Epithelial cell of proximal tubule (primary cell): ENCODE results near the gene SEC24C. TPM values are rescaled to one million over a fixed set of nuclear protein-coding genes. Genes with fewer than 3 reads are reported as not detected.
"Not testable (repeated sequence)": the region's sequence is repeated elsewhere in the genome, so short reads cannot be mapped to it uniquely, and the experiment has no call there.

Experiments used
- DNase-seq: peaks from one replicate; pipeline ENCODE4 v3.0.0-alpha.2; 2011; ENCODE audit warnings: low read depth
- H3K4me3 ChIP-seq: 2 replicates; pipeline ENCODE4 v1.5.1; 2011; ENCODE audit warnings: low read depth, mild to moderate bottlenecking, low read length
- CTCF ChIP-seq: conservative IDR thresholded peaks from 2 replicates; pipeline ENCODE4 v1.5.1; 2012; ENCODE audit warnings: low read depth, mild to moderate bottlenecking, low read length
- total RNA-seq: library from RNA; depleted of rRNA; stranded (reverse); fragments of >200 nt; gene quantifications from 2 replicates; pipeline ENCODE4 v1.2.3, GENCODE V29; 2015

SEC24C gene
- total RNA-seq, 1 donor from 2014 or later, result 54.3 TPM

DNA sequence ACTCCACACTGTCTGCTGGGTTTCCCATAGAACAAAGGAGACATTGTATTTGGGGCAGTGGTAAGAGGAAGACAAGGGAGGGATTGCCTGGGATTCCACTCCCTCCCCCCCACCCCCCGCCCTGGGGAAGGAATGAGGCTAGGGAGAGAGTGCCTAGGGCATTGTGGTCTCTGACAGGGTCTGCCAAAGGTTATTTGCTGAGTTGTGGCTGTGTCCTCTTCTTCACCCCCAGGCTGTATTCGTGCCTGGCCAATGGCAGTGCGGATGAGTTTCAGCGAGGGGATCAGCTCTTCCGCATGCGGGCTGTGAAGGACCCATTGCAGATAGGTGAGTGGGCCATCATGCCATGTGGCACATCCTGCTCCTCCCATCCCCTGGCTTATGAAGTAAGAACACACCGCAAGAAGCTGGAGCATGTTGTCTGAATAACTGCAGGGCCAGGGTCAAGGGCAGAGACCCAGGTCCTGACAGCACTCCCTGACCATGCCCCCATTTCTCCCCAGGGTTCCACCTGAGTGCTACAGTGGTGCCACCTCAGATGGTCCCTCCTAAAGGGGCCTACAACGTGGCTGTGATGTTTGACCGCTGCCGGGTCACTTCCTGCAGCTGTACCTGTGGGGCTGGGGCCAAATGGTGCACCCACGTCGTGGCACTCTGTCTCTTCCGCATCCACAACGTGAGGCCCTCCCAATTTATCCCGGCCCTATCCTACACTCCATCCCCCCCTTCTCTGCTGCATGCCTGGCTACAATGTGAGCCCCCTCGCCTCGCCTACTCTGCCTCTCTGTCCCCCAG lies 44.9 kb downstream of the SEC24C start:
- H3K4me3 ChIP-seq, result no peak overlapping the region
- no peak for TF ChIP-seq CTCF
- DNase-seq, result no peak

- TF ChIP-seq CTCF, result no peak
- no peak for DNase-seq
- no peak overlapping the region for H3K4me3 ChIP-seq
Measured at GRCh38 chr10:73789659-73790055, 45.5 kb downstream of the SEC24C start.

GRCh38 chr10:73790886-73791625 lies 46.9 kb downstream of the SEC24C start:
- no peak for TF ChIP-seq CTCF
- H3K4me3 ChIP-seq, result no peak overlapping the region
- DNase-seq, result no peak

DNA sequence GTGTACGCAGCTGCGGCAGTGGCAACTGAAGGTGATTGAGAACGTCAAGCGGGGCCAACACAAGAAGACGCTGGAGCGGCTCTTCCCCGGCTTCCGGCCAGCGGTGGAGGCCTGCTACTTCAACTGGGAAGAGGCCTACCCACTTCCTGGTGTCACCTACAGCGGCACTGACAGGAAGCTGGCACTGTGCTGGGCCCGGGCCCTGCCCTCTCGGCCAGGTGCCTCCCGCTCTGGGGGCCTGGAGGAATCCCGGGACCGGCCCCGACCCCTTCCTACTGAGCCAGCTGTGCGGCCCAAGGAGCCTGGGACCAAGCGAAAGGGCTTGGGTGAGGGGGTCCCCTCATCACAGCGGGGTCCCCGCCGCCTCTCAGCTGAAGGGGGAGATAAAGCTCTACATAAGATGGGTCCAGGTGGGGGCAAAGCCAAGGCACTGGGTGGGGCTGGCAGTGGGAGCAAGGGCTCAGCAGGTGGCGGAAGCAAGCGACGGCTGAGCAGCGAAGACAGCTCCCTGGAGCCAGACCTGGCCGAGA lies 47.8 kb downstream of the SEC24C start:
- H3K4me3 ChIP-seq, result no peak overlapping the region
- TF ChIP-seq CTCF, result no peak
- DNase-seq, result no peak

DNA sequence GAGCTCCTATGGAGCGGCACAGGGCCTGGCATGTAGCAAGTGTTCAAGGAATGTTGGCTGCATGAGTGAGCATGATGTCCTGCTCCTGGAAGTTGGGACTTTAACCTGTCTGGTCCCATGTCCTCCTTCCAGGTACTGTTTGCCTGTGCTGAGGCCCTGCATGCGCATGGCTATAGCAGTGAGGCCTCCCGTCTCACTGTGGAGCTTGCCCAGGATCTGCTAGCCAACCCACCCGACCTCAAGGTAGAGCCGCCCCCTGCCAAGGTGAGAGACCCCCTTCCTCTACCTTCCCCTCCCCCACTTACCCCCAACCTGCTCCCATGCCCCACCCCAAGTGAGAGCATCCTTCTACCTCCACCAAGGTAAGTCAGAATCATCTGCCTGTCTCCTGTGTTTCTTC lies 49.3 kb downstream of the SEC24C start:
- no peak overlapping the region for H3K4me3 ChIP-seq
- no peak for TF ChIP-seq CTCF
- DNase-seq, result no peak

DNA sequence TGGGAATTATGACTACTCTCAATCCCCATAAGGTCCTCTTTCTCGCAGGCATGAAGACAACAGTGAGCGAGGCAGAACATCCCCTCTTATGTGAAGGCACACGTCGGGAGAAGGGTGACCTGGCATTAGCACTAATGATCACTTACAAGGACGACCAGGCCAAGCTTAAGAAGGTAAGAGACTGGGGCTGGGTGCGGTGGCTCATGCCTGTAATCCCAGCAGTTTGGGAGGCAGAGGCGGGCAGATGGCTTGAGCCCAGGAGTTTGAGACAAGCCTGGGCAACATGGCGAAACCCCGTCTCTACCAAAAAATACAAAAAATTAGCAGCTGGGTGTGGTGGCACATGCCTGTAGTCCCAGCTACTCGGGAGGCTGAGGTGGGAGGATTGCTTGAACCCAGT lies 51.3 kb downstream of the SEC24C start:
- DNase-seq, result not testable (repeated sequence)

GRCh38 chr10:73796035-73796434 lies 51.9 kb downstream of the SEC24C start:
- H3K4me3 ChIP-seq, DNase-seq: not testable (repeated sequence)

More for the DNA sequence above, 51.3 kb downstream of the SEC24C start:
- H3K4me3 ChIP-seq, result not testable (repeated sequence)

DNA sequence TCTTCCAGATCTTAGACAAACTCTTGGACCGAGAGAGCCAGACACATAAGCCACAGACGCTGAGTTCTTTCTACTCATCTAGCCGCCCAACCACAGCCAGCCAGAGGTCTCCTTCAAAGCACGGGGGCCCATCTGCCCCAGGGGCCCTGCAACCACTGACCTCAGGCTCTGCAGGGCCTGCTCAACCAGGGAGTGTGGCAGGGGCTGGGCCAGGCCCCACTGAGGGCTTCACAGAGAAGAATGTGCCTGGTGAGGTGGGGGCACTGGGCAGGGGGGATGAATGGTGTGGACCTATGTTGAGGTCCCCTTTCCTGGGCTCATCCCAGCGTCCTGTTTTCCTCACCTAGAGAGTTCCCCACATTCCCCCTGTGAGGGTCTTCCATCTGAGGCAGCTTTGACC lies 52.6 kb downstream of the SEC24C start:
- DNase-seq, result no peak
- no peak for TF ChIP-seq CTCF
- no peak overlapping the region for H3K4me3 ChIP-seq
